NCI-H2196 (cell line): ENCODE results near the gene FHOD3.
A peak's percentile ranks its signal among the peaks of the same experiment; 100 is the strongest.
"Not testable (repeated sequence)": the region's sequence is repeated elsewhere in the genome, so short reads cannot be mapped to it uniquely, and the experiment has no call there.

Source experiments
- DNase-seq: peaks from one replicate; lab custom pipeline; 2025; ENCODE audit not compliant: unreplicated experiment; lab: John Stamatoyannopoulos, UW

Gene FHOD3

DNA sequence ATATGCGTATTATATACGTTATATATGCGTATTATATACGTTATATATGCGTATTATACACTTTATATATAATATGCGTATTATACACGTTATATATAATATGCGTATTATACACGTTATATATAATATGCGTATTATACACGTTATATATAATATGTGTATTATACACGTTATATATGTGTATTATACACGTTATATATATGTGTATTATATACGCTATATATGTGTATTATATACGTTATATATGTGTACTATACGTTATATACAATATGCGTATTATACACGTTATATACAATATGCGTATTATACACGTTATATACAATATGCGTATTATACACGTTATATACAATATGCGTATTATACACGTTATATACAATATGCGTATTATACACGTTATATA is 465.5 kb downstream of the FHOD3 start:
- DNase-seq: not testable (repeated sequence)

DNA sequence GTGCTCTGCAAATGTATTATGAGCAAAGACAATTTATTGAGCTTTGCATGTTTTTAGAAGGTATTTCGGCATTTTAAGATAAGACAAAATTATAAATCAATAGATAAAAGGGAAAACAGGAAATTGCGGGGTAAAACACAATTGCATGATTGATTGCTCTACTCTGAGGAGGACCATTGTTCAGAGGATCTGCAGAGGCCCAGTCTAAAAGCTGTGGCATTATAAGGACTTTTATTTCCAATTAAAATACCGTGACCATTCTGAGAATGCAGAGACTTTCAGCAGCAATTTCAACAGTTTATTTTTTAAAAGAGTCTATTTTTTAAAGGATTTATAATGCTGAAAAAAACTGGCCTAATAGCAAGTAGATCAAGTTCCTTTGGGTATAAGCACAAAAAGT is 469.3 kb downstream of the FHOD3 start:
- DNase-seq: no peak

DNA sequence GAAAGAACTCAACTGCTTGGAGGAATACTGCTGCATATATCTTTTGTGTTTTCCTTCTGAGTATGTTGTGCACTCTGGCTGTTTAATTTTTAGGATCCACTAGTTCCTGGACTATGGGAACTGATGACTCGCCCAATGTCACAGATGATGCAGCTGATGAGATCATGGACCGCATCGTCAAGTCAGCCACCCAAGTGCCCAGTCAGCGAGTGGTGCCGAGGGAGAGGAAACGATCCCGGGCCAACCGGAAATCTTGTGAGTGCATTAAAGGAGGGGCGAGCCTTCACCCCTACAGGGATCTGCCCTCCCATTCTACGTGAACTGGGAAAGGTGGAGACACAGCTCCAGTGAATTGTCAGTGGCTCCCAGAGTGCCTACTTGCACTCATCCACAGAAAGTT is 471.7 kb downstream of the FHOD3 start:
- no peak for DNase-seq

DNA sequence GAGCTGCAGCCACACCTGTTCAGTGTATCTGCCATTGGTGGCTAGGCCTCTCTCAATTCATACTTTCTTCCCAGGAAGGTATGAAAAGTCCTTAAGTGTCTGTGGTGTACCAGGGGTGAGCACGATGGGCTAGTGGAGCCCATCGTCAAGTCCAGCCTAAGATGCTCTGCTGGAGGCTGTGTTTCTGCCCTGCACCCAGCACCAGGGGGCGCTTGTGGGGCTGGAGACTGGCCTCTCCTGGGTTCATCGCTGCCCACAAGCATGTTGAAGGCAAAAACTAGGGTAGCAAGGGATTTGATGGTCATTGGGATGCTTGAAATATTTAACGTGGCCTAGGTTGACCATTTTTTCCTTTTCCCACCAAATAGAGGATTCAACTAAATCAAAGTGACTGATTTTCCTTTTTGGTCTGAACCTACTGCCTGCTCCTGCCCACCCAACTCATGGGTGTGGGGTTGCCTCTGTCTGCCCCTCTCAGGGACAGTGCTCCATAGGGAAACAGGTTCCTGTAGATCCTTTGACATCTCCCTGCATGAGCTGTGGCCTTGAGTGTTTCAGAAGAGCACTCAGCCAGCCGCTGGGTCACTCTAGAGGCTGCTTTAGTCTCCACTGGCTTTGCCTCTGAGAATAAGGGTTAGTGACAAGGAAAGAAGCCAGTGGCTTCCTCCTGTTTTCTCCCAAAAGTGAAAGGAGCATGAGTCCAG is 472.2 kb downstream of the FHOD3 start:
- DNase-seq: no peak

DNA sequence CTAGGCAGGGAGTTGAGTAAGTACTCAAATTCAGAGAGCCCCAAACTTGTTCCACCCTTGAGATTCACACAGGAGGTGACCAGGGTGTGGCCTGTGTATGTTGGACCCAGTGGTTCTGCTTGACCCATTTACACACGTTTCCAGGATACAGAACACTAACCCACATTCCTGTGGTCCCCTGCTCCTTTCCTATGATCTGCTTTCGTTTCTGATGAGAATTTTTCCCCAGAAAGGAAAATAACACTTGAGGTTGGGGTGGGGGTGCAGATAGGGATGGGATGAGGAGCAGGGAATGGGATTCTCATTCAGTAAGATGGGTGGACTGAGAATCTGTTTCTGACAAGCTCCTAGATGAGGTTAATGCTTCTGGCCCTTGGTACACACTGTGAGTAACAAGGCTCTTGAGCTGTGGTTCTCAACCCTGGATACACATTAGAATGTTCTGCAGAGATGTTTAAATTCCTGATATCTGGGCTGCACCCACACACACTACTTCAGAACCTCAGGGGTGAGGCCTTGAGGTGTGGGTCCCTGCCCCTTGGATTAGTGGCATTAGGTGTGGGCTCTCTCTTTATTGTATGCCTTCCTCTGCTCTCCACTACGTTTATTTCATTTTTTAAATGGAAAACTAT is 472.9 kb downstream of the FHOD3 start:
- DNase-seq: no peak

DNA sequence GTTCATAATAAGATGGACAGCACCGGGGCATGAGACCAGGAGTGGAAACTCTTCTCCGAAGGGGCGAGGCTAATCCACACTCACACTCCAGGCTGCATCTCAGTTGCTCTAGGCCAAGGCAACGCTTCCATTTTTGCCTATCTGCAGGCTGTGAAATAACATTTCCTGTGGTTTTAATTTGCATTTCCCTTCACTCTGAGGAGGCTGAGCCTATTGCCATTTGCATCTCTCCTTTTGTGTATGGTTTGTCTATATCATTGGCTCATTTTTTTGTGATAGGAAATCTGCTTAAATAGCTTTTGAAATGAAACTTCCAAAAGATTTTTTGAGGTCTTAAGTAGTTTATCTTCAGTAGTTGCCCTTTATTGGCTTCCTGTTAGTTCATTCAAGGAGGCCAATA is 473.7 kb downstream of the FHOD3 start:
- no peak for DNase-seq

DNA sequence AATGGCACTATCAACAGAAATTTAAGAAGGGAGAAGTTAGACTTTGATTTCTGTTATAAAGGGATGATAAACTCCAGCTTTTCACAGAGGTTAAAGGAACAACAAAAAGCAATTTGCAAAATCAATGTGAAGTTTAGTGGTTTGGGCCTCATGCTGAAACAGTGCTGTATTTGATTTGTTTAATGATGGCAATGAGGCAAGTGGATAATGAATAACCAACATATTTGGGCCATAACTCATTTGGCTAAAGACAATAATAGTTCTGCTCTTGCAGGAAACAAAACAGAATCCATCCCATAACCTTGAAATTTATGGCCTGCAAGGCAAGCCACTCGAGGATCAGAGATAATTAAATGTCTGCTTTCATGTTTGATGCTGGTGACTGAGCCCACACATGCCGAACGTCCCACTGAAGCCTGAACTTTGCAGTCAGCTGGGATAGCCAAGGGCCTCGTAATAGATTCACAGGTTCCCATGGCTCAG is 474.8 kb downstream of the FHOD3 start:
- no peak for DNase-seq

DNA sequence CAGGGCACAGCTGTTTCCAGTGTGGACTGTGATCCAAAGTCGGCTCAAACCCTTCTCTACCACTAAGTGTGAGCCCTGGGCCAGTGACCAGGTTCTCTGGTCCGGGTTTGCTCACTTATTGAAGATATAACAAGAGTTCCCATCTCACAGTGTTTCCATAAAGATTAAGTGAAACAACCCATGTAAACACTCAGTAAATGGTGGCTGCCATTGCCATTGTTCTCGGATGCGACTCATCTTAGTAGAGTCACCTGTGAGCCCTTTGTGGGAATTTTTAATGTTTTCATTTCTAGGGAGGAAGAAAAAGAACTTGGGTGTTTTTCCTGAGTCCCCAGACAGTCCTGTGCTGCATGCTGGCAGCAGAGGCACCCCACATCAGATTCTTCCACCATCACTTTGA is 477.9 kb downstream of the FHOD3 start:
- no peak for DNase-seq

DNA sequence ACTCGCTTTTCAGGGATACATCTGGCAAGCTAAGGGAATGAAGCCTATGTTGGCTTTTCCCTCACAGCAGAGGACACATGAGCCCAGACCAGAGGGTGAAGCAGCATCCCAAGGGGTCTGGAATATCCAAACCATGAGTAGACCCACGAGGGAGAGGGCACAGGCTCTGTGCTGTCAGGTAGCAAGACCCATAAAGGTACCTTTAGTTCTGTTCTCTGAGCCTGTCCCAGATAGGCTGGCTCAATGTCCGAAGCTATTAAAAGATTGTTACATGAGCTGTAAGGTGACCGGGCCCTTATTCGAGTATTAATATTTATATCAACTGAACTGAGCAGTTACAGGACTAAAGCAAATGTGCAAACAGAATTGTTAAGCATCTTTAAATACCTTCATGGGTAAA is 479.1 kb downstream of the FHOD3 start:
- no peak for DNase-seq

DNA sequence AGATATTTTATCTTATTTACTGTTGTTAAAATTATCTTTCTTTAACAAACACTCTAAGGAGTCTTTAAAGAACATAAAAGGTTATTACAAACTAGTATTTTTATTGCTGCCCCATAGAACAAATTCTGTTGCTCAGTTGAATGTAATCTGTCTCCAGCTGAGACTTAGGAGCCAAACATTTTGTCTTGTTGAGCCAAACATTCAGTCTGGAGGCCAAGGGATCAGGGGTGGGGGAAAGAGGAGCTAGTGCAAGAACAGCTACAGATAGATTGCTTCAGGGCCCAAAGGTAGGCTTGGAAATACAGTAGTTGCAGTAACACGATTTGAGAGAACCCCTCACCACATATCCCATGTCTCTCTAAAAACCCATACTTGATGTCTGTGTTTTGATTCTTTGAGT is 480.1 kb downstream of the FHOD3 start:
- no peak for DNase-seq

DNA sequence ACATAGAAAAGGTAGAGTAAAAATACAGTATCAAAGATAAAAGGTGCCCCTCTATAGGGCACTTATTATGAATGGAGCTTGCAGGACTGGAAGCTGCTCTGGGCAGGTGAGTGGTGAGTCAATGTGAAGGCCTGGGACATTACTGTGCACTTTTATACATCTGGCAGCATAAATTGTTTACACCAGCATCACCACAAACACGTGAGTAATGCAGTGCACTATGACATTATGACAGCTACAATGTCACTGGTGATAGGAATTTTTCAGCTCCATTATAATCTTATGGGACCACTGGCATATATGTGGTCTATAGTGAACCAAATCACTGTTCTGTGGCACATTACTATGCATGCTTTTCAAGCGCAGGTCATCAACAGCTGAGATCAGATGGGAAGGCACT is 483.2 kb downstream of the FHOD3 start:
- DNase-seq: no peak

DNA sequence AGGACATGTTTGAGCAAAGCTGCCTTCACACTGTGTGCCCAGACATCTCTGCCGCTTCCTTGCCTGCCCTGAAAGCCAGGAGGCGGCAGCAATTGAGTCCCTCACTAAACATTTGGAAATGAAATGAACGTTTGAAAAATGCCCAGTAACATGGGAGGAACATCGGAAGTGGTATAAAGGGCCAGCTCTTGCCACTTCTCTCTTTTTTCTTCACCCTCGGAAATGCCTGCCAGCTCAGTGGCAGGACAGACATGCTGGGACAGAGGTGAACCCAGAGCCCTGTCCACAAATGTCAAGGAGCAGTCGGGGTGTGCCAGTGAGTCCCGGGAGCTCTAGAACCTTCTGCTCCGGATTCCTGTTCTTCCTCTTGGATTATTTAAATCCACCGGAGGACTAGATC is 485.2 kb downstream of the FHOD3 start:
- DNase-seq: no peak

DNA sequence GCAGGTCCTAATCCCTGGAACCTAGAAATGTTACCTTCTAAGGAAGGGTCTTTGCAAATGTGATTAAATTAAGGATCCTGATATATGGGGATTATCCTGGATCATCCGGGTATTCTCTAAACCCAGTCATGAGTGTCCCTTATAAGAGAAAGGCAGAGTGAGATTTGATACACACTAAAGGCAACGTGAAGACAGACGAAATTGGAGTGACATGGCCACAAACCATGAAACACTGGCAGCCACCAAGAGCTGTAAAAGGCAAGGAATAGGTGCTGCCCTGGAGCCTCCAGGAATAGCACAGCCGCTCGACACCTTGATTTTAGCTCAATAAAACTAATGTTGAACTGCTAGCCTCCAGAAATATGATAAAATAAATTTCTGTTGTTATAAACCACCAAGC is 486.3 kb downstream of the FHOD3 start:
- no peak for DNase-seq

DNA sequence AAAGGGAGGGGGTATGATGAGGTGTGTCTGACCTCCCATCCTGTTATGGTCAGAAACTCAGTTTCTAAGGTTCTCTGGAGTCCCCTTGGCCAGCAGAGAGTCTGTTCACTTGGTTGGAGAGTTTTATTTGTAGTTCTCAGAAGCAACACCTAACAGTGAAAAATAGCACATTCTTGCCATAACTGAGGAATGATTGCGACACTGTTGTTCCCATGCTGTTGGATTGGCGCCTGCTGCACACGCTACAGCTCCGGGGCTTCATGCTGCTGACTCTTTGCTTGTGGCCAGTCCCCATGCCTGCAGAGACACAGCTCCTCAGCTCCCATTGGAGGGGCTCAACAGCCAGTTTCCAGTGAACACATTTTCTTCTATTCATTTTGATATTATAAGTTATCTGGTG is 489.2 kb downstream of the FHOD3 start:
- no peak for DNase-seq

DNA sequence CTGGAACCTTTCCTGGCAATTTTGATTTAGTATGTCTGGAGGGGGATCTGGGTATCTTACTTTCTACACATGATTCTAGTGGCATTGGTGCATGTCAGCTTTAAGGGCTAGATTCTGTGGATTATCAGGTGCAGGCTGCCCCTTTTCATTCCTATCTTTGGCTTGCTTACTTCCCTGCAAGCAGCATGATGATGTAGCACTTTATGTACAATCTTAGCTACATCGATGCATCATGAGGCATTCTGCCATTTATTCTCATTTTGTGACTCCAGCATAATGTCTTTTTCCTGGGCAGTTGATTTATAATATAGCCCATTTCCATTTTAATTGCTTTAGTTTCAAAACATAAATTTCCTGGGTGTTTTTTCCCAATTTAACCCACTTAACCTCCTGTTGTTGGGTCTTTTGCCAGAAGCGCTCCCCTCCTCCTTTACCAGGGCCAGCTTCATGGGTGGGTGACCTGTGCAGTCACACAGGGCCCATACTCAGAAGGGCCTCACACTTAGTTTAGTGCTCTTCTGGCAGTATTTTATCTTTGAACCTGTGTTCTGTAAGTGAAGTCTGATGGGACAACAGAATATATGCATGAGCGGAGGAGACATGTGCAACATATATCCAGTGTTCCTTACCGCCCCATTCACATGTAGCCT is 495.2 kb downstream of the FHOD3 start:
- no peak for DNase-seq

DNA sequence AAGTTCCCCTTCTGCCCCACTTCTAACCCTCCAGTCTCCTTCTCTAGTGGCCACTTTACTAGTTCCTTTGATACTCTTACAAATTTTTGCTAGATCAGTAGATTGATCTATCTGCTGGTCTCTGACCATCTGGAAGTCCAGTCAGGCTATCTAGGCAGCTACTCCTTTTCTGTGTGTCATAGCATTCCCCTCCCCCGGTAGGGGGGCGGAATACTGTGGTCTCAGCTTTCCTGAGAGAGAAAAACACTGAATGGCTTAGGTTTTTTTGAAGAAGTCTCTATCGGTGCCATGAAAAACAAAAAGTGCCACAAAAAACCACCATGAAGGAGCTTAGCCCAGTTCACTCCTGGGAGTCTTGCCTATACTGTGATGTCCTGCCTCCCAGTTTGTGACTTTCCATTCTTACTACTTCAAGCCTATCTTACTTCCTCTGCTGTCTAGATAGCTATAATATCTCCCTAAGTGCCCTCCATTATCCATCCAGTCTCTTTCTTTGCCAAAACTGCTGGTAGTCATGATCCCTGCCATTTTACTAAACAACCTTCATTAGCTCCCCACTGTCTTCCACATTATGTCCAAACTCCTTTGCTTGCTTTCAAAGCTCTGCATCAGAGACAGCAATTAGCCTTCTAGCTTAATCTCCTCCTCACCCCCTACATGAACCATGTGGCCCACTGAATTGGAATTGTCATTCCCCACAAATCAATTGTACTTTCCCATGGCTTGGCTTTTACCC is 501.4 kb downstream of the FHOD3 start:
- DNase-seq: no peak

DNA sequence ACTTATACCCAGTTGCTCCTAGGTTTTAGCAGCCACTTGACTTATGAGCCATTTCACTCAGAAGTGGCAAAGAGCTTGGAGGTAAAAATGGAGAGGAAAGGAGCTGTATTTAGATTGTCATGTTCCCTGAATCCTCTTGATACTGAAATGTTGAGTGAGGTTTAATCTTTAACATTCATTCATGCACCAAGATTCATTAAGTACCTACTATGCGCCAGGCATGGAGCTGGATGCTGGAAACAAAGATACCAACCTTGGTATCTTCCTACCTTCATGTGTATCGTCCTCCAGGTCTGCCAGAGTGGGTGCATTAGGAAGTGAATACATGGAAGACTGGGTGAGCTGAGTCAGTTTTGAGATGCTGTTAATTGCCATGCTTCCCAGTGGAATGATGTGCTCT is 507.6 kb downstream of the FHOD3 start:
- DNase-seq: no peak

DNA sequence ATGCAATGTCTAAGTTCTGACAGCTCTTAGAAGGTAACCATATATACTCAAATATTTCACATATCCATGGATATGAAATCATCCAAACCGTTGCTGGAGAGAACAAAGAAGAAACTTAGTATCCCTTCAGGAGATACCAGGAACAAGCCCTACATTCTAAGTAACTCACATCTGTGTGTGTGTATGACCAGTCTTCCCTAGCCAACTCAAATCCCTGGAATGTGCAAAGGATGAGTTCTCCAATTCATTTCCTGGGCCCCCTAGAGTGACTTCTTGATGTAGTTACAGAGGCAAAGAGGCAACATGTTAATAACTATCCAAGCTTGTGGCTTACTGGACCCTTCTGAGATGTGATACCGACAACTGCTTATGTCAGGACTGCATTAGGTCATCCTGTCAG is 511.2 kb downstream of the FHOD3 start:
- no peak for DNase-seq

DNA sequence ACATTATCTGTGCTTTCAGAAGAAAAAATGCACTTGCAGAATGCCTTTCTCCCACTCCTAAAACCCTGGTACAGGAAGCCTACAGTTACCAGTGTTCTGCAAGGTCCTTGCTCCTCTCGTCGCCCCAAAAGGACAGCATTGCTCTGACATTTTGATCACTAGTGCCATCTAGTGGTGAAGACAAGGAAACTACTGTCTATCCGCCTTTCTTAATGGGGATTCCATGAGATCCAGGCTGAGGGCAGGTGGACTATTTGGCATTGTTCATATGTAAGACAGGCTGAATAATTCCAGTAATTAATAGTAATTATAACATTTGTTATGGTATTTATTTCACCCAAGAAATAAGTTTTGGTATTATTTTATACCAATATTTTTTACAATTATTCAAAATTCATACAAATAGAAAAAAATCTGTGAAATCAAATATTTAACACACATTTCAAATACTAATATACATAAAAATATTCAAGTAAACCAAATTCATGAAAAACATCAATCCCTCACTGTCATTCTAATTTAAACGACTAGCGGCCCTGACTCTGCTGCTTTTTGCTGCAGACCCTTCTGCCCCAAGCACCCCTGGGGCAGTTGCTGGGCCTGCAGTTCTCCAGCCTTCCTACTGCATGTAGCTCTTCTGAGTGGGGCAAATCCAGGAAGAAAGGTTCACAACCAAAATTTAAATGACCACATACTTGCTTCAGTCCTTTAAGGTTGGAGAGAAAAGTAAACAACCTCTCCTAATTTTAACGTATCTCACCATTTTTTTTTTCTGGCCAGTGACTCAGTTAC is 512.3 kb downstream of the FHOD3 start:
- DNase-seq: peak; percentile 55

DNA sequence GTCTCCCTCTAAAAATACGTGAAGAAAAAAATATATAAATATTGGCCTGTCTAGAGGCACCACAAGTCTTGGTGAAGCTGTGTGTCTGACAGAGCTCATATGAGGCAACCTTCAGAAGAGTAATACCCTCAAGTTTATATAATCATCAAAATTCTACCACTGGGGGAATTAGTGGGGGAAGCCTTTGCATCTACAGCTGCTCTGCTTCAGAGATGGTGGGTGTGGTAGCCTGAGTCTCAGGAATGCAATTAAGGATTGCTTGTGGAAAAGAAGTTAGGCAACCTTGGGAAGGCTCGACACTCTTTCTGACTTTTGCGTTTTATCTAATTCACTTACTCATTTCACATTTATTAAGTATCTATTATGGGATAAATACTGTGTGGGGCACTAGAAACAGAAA is 513.9 kb downstream of the FHOD3 start:
- no peak for DNase-seq

DNA sequence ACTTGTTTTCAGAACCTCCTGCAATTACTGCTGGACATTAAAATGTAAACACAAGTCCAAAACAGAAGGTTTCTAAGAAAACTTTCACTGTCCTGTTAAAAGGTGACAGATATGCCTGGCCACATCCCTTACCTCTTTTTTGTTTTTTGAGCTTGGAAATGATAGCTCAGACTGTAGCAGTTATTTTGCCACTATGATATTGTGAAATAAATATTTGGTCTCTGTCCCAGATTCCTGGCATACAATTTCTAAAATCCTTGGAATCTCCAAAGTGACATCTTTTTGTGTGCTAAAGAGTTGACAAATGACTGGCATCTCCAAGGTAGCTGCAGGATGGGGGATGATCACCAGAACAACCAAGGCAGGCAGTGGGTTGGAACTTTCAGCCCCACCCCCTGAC is 514.4 kb downstream of the FHOD3 start:
- DNase-seq: no peak
